Thyroid gland (tissue), 4 donors: ENCODE results near the gene HLA-DQA1. TPM values are rescaled to one million over a fixed set of nuclear protein-coding genes. Genes with fewer than 3 reads are reported as not detected.

Source experiments
- DNase-seq, 2 donors: peaks; one replicate each; pipeline ENCODE4 v3.0.0-alpha.2; 2019
- H3K27ac ChIP-seq, 3 donors: fragments of 200-600 bp; sonication (generic); 1 replicate in 2 of 3; 2 replicates in 1 of 3; pipeline ENCODE4 v1.5.1; 2016 to 2019; ENCODE audit warnings: mild to moderate bottlenecking in 1 of 3, moderate library complexity in 1 of 3
- H3K27me3 ChIP-seq: fragments of 200-600 bp; sonication (generic); one replicate; pipeline ENCODE4 v1.5.1; 2019
- H3K36me3 ChIP-seq, 2 donors: fragments of 200-600 bp; sonication (generic); one replicate each; pipeline ENCODE4 v1.5.1; 2016 to 2019
- H3K4me1 ChIP-seq, 2 donors: fragments of 200-600 bp; sonication (generic); one replicate each; pipeline ENCODE4 v1.5.1; 2017 to 2019
- H3K4me3 ChIP-seq, 3 donors: fragments of 200-600 bp; sonication (generic); replicated peaks in 1 of 3; 1 replicate in 2 of 3; 2 replicates in 1 of 3; pipeline ENCODE4 v1.5.1; 2016; ENCODE audit warnings: mild to moderate bottlenecking in 1 of 3
- H3K9me3 ChIP-seq: fragments of 200-600 bp; sonication (generic); one replicate; pipeline ENCODE4 v1.5.1; 2017
- POLR2A ChIP-seq, 2 donors: fragments of 450-650 bp; IDR thresholded peaks; one replicate each; pipeline ENCODE4 v1.6.1; 2017; ENCODE audit warnings: antibody characterized with exemption in 2 of 2, mild to moderate bottlenecking in 2 of 2, moderate library complexity in 1 of 2
- WGBS, 2 donors: methylation state at CpG; one replicate each; pipeline ENCODE4 v1.1.5; 2017; 5-methylcytosine and 5-hydroxymethylcytosine counted together
- intact Hi-C: fragments of 100-400 bp; cut with DNase I; formaldehyde crosslinking; loops from one replicate; pipeline ENCODE4 v1.15.1; 2023
- total RNA-seq, 4 donors: library from RNA; depleted of rRNA; stranded (reverse); fragments of >200 nt; gene quantifications; one replicate each; pipeline ENCODE4 v1.2.3, GENCODE V29; 2016
- TF ChIP-seq, protein P1 (sequence below), 6 experiments: fragments of 200-600 bp in 3 of 6; fragments of 450-650 bp in 3 of 6; sonication (generic) in 3 of 6; IDR thresholded peaks; one replicate each; pipeline ENCODE4 v1.5.1; 2016 to 2019; ENCODE audit warnings: antibody characterized with exemption in 6 of 6, mild to moderate bottlenecking in 2 of 6, inconsistent platforms in 1 of 6, moderate library complexity in 1 of 6

The HLA-DQA1 gene
- total RNA-seq, 4 donors from 2014 or later = 1.7 to 19.6 (median 10.2) TPM

DNA sequence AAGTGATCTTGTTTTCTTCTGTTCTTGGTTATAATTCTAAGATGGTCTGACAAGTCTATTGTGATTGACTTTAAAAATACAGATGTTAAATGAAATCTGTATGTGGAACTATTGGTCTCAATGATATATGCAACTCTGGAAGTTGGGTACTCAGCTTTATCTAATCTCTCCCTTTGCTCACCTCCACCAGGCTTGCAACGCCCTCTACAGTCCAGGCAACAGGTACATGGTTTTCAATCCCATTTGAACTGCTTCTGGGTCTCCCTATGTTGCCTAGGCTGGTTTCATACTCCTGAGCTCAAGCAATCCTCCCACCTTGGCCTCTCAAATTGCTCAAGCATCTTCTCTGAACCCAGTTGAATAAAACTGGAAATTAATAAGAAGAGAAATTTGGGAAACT, 54.8 kb downstream of the HLA-DQA1 start:
- Histone ChIP-seq H3K27me3 (no peaks in the 10 kb centered on the region), H3K4me3 (no peak overlapping the region), H3K9me3 (no peaks in the 10 kb centered on the region), H3K27ac (no peak overlapping the region), H3K4me1 (no peaks in the 10 kb centered on the region), H3K36me3 (no peaks in the 10 kb centered on the region)
- TF ChIP-seq, protein P1, sequence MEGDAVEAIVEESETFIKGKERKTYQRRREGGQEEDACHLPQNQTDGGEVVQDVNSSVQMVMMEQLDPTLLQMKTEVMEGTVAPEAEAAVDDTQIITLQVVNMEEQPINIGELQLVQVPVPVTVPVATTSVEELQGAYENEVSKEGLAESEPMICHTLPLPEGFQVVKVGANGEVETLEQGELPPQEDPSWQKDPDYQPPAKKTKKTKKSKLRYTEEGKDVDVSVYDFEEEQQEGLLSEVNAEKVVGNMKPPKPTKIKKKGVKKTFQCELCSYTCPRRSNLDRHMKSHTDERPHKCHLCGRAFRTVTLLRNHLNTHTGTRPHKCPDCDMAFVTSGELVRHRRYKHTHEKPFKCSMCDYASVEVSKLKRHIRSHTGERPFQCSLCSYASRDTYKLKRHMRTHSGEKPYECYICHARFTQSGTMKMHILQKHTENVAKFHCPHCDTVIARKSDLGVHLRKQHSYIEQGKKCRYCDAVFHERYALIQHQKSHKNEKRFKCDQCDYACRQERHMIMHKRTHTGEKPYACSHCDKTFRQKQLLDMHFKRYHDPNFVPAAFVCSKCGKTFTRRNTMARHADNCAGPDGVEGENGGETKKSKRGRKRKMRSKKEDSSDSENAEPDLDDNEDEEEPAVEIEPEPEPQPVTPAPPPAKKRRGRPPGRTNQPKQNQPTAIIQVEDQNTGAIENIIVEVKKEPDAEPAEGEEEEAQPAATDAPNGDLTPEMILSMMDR (IDR thresholded peaks at IDR 0.05) = peak in 4 of 6 experiments; percentile 17 to 60 (median 37)
- no peak for TF ChIP-seq POLR2A (IDR thresholded peaks at IDR 0.05)
- intact Hi-C loops = no loop called here
- WGBS, 2 donors = 3% methylated on average over 1 of the region's 1 CpG
- DNase-seq = peak; percentile 52 to 61

Other genes starting within 250 kb of the HLA-DQA1 start
- gene BTNL2, start 230.2 kb upstream of the HLA-DQA1 start, total RNA-seq = not detected
- 100 to 1,000 TPM in 2 of 4 donors, 10 to 100 TPM in 2; 53.0 to 162 (median 106) TPM for gene HLA-DRA, start 197.5 kb upstream of the HLA-DQA1 start, total RNA-seq
- 10 to 100 TPM in 1 of 4 donors, 1 to 10 TPM in 1, not detected in 2; 1.6 to 25.6 TPM for gene HLA-DRB5, start 107.1 kb upstream of the HLA-DQA1 start, total RNA-seq
- gene HLA-DRB1, start 47.6 kb upstream of the HLA-DQA1 start, total RNA-seq = 10 to 100 TPM; 17.1 to 28.1 (median 22.8) TPM
- gene HLA-DQB1, start 29.3 kb downstream of the HLA-DQA1 start, total RNA-seq = 1 to 10 TPM in 2 of 4 donors, under 1 TPM in 1, not detected in 1; 0.27 to 8.6 (median 2.7) TPM
- gene HLA-DQA2, start 104.0 kb downstream of the HLA-DQA1 start, total RNA-seq = under 1 TPM in 2 of 4 donors, not detected in 2; 0.33 to 0.94 TPM
- gene HLA-DQB2, start 126.1 kb downstream of the HLA-DQA1 start, total RNA-seq = 1 to 10 TPM in 1 of 4 donors, under 1 TPM in 1, not detected in 2; 0.22 to 2.6 TPM
- gene HLA-DOB, start 179.6 kb downstream of the HLA-DQA1 start, total RNA-seq = 1 to 10 TPM in 2 of 4 donors, not detected in 2; 1.3 to 1.6 TPM
- gene TAP2, start 201.3 kb downstream of the HLA-DQA1 start, total RNA-seq = 10 to 100 TPM in 1 of 4 donors, 1 to 10 TPM in 3; 6.9 to 31.9 (median 8.2) TPM
- gene PSMB8, start 206.6 kb downstream of the HLA-DQA1 start, total RNA-seq = 10 to 100 TPM; 27.1 to 46.1 (median 36.3) TPM
- 10 to 100 TPM; 11.0 to 28.5 (median 22.5) TPM for gene TAP1, start 216.3 kb downstream of the HLA-DQA1 start, total RNA-seq
- gene PSMB9, start 216.8 kb downstream of the HLA-DQA1 start, total RNA-seq = 10 to 100 TPM in 3 of 4 donors, 1 to 10 TPM in 1; 9.1 to 31.0 (median 18.3) TPM